NCI-H2227 treated with DMSO at 0.1 percent for 48 hours (cell line): ENCODE measurements around the gene XRN1.
"Not testable (repeated sequence)": the region's sequence is repeated elsewhere in the genome, so short reads cannot be mapped to it uniquely, and the experiment has no call there.

Experiments
- DNase-seq: peaks from one replicate; lab custom pipeline; 2025; lab: John Stamatoyannopoulos, UW

XRN1 gene

DNA sequence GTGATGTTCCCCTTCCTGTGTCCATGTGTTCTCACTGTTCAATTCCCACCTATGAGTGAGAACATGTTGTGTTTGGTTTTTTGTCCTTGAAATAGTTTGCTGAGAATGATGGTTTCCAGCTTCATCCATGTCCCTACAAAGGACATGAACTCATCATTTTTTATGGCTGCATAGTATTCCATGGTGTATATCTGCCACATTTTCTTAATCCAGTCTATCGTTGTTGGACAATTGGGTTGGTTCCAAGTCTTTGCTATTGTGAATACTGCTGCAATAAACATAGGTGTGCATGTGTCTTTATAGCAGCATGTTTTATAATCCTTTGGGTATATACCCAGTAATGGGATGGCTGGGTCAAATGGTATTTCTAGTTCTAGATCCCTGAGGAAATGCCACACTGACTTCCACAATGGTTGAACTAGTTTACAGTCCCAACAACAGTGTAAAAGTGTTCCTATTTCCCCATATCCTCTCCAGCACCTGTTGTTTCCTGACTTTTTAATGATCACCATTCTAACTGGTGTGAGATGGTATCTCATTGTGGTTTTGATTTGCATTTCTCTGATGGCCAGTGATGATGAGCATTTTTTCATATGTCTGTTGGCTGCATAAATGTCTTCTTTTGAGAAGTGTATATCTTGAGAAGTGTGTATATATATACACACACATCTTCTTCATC lies 123.4 kb downstream of the XRN1 start:
- not testable (repeated sequence) for DNase-seq

DNA sequence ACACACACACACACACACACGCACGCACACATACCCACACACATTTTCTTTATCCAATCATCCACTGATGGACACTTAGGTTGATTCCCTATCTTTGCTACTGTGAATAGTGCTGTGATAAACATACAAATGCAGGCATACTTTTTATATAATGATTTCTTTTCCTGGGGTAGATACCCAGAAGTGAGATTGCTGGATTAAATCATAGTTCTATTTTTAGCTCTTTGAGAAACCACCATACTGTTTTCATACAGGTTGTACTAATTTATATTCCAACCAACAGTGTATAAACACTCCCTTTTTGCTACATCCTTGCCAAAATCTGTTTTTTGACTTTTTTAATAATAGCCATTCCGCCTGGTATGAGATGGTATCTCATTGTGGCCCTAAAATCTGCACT lies 127.9 kb downstream of the XRN1 start:
- DNase-seq, result no peak

DNA sequence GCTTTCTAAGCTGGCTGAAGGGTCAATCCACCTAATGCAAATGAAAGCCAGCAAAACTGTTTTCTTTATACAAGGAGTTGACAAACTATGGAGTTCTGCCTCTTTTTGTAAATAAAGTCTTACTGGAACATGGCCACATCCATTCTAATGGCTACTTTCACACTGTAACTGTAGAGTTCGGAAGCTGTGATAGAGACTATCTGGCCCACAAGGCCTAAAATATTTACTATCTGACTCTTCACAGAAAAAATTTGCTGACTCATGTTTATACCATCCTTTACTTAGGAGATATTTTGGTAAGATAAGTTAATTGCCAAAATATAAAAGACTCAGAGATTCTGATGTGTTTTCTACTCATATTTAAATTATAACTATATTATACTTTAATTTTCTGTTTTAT lies 128.7 kb downstream of the XRN1 start:
- DNase-seq, result no peak

DNA sequence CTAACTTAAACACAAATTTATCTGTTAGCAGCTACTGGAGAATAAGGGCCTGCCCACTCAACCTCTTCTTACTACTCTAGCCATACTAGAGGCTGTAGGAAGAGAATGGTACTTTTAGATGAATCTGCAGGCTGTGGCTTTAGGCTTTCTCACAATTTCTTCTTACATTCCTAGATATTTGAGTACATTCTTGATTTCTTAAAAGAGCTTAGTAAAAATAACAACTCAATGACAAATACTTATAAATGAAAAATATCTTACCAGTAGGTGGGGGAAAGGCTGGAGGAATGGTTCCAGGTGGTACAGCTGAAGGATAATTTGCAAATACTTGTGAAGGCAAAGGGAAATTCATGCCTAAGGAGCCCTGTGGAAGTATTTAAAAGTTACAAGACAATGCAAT lies 129.5 kb downstream of the XRN1 start:
- DNase-seq, result no peak

DNA sequence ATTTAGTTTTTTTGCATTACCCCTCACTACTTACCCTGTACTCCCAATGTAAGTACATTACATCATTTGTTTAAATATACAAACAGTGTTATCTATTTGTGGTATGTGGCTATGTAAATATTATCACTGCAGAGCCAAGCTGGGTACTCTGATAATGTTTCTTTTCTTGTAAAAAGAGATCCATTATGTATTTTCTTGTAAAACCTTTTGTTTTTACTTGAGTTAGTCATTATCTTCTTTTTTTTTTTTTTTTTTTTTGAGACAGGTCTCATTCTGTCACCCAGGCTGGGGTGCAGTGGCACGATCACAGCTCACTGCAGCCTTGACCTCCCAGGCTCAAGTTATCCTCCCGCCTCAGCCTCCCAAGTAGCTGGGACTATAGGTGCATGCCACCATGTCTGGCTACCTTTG lies 131.9 kb downstream of the XRN1 start:
- not testable (repeated sequence) for DNase-seq

DNA sequence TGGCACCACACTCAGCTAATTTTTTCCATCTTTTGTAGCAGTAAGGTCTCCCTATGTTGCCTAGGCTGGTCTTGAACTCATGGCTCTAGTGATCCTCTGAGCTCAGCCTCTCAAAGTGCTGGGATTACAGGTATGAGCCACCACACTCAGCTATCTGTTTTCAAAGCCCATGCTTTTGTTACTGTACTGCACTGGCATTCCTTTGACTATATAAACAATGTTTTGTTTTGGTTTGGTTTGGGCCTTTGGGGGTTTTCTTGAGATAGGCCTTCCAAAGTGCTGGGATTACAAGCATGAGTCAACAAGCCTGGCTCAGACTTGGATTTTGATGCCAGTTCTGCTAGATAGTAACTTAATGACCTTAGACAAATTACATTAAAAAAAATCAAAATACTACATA lies 132.8 kb downstream of the XRN1 start:
- DNase-seq, result no peak

DNA sequence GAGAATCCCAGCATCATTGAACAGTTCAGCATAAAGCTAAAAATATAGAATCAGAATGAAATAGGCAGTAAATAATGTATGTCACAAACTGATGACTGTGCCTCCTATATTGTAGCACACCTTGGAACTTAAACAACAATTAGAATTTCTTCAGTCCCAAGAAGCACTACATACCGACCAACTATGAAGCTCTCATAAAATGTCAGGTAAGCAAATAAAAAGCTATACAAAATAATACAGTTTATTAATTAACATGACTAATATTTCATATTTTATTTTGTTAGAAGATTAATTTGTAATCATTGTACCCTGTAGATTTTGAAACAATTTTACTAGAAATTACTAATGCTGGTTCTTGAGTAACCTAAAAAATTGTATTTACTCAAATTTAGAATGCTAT lies 137.4 kb downstream of the XRN1 start:
- no peak for DNase-seq

DNA sequence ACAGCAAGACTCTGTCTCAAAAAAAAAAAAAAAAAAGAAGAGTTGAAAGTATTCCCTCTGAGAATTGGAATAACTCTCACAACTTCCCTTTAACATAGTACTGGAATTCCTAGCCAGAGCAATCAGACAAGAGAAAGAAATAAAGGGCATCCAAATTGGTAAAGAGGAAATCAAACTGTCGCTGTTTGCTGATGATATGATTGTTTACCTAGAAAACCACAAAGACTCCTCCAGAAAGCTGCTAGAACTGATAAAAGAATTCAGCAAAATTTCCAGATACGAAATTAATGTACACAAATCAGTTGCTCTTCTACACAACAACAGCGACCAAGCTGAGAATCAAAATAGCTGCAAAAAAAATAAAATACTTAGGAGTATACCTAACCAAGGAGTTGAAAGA lies 145.0 kb downstream of the XRN1 start:
- DNase-seq, result not testable (repeated sequence)

DNA sequence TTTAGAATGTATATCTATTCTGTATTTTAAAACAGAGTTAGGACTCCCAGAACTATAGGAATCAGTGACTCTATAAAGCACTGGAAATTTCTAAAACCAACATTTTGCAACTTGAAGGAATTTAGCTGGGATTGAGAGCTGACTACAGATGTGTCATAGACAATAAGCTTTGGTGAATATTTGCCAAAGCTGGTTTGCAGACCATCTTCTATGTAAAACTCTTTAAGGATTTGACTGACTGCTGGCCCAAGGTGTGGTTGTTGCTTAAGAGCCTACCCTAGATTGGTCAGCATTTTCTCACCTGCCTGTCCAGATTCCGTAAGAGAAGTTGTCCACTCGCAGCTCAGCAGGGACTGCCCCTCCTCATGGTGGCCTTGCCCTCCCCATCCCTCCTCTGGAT lies 149.2 kb downstream of the XRN1 start:
- no peak for DNase-seq

DNA sequence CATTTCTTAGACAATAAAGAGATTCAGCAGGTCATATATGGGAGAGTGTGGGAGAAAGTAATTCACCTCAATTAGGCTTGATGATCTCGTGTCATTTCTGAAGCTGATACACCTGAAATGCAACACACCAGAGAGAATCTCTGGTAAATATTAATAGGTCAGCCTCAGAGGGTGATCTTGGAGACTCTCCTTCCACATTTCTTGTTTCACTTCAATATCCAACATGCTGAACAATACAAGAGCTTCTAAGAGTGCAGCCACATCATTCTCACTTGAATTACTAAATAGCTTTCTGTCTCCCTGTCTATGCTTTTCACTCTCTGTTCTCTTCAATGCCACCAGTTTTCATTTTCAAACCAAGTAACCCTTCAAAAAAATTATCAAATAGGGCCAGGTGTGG lies 151.3 kb downstream of the XRN1 start:
- DNase-seq, result no peak

DNA sequence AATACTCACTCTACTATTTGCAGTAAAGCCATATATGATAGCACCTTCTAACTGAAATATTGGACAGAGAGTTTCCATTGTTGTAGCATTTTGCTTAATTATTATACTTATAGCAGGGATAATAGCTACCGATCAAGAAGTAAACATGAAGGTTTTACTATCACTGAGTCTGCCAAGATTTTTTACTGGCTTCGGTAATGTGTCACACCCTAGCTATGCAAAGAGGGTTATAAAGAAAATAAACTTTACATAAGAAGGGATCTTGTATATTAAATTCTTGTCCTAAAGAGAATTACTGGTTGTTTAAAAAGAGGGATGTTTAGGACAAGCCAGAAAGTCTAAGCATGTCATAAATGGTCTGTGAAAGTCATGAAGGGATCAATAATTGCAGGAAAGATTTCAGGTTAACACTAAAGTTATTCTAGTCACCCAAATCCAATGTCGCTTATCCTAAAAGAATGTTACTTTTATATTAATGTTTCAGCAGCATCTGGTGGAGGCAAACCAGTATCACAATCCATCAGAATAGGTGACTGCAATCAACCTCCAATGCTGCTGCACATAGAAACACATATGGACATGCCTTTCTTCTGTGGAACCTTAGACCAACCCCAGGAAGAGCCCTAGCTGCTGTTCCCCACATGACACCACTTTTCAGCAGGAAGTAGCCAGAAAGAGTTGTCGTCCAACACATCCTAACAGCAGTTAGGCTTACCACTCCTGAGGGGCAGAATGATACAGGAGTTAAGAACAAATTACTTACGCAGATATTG lies 159.8 kb downstream of the XRN1 start:
- no peak for DNase-seq

DNA sequence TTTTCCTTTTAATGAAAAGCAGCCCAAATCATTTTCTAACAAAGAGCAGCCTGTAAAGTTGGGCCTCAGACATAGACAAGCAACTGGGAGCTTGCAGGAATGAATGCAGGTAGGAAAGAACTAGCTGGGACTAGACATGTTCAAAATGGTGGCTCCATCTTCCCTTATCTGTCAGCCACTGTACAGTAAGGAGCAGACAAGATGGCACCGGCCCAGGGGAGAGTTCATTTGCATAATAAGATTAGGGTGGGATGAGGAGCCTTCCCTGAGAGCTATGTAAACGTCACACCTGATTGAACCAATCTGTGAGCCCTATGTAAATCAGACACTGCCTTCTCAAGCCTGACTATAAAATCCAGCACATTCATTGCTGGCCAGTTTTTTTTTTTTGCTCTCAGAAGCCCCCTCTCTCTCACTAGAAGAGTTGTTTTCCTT lies 162.7 kb downstream of the XRN1 start:
- DNase-seq, result peak; percentile 3

DNA sequence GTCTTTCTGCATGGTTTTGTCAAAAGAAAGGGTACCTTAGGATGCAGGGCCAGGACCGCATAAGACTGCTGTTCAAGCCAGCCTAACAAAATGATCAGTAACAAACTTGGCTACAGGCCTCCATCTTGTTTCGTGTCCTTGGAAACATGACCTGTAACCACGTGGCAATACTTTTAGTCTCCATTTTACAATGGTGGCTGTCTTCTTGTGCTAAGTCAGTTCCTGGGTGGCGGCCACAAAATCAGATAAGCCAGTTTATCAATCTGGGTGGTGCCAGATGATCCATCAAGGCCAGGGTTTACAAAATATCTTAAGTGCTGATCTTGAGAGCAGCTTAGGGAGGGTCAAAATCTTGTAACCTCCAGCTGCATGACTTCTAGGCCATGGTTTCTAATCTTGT lies 165.3 kb downstream of the XRN1 start:
- DNase-seq, result no peak

DNA sequence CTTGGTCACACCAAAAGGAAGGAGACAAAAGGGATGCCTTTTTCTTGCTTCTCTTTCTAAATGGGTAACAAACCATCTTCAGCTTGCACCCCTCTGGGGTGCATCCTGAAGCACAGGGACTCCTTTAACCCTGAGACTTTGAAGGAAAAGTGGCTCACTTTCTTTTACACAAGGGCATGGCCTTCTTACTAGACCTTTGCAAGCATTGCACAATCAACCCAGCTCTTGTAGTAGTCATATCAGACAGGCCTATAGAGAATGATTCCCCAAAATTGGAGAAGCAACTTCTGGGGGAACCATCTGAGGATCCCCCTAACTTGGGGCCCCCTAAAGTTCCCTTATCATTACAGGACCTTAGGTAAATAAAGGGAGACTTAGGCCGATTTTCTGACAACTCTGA lies 166.4 kb downstream of the XRN1 start:
- DNase-seq, result no peak

DNA sequence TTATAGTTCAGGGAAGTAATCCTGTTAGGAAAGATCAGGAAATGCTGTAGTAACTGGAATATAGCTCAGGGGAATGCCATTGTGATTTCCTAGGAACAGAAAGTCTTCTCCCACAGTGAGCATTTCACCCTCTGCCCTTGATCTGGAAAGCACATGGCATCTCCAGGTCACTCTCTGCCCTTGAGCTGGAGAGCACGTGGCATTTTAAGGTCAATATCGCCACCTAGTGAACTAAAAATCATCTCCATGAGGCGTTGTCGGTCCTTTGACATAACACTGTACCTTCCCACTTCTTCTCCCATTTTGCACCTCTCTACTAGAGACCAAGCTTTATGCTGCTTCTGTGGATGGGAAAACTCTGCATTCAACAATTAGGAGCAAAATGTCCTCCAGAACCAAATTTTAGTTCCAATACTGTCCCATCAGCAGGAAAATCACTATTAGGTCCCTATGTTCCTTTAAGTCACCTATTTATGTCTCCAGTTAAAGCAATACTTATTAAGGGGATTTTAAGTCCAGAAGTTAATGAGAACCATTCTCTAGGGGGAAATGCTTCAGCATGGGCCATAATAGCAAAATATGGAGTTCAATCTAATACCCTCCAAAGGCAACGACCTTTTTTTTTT lies 167.8 kb downstream of the XRN1 start:
- DNase-seq, result peak; percentile 25

DNA sequence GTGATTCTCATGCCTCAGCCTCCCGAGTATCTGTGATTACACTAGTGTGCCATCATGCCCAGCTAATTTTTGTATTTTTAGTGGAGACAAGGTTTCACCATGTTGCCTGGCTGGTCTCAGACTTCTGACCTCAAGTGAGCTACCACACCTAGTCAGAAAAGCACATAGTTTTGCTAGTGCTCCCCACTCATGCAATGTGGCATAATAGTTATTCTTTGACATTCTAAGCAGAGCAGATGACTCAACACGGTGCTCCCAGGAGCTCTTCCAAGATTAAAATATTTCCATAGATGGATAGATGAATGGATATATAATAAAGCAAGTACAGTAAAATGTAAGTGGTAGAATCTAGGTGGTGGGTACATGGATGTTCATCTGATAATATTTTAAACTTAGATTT lies 169.4 kb downstream of the XRN1 start:
- no peak for DNase-seq

DNA sequence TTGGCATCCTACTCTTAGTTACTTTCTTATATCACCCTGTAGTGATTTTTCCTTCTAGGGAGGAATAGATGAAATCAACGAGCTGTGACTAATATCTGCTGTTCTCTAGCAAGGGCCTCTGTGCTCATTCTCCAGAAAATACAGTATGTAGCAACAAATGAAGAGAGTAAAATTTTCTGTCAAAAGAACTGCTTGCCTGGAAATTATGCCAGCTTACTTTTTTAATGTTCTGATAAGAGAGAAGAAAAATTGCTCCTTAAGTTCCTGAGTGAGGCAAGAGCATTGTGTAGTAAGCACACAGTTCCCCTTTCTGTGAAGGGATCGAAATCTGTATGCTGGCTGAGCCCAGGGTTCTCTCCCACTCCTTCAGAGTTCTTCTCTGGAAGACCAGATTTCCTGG lies 171.1 kb downstream of the XRN1 start:
- DNase-seq, result no peak

DNA sequence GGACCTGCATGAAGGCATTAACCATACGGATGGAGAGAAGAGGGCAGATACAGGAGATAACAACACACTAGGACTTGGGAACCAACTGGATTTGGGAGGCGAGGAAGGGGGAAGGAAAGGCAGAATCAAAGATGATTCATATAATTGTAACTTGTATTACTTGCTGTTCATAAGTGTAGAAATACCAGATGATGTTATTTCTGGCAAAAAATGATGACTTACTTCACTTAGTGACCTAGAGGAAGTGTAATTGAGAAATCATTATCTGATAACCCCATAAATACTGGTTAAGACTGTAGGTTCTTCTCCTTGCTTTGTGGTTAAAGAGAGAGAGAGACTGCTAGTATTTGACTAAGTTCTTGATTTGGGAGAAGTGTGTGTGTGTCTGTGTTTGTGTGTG lies 172.0 kb downstream of the XRN1 start:
- no peak for DNase-seq

DNA sequence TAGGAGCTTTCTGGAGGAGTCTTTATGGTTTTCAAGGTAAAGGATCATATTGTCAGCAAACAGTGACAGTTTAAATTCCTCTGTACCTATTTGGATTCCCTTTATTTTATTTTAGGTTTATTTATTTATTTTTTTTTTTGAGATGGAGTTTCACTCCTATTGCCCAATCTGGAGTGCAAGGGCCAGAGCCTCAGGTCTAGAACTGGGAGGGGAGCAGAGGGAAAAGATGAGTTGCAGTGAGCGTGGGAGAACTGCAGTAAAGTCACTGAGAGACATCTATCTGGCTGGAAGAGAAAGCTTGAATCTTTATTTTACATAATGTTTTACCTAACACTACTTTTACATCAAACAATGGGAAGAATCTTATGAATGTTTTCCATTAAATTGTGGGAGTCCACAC lies 172.9 kb downstream of the XRN1 start:
- no peak for DNase-seq

DNA sequence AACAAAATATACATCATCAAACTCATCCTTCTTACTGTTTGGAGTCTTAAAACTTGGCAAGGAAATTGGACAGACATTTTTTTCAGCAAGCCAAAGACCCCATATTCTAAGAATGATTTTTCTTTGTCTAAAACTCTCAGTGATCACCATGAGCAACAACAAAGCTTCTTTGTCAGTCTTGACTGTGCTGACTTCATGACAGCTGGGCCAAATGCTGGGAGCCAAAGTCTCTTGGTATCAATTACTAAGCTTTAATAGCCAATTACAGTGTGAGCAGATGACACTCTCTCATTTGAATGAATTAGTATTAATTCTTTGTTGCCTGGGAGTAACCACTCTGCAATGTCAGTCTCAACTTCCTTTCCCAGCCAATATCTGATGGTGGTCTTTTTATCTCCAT lies 174.3 kb downstream of the XRN1 start:
- DNase-seq, result no peak

DNA sequence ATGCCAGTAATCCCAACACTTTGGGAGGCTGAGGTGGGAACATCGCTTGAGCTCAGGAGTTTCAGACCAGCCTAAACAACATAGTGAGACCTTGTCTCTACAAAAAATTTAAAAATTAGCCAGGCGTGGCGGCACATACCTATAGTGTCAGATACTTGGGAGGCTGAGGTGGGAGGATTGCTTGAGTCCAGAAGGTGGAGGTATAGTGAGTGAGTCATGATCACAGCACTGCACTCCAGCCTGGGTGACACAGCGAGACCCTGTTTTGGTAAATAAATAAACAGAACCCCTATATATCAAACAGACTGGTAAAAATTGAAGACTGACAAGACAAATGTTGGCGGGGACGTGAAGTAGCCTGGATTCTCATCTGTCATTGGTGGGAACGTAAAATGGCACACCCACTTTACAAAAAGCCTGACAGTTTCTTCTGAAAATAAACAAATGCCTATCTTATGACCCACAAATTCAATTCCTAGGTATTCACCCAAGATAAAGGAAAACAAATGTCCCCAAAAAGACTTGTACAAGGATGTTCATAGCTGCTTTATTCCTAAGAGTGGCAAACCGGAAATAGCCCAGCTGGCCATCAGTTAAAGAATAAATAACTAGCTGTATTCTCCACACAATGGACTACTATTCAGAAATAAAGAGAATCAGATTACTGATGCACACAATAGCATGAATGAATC lies 175.5 kb downstream of the XRN1 start:
- no peak for DNase-seq

DNA sequence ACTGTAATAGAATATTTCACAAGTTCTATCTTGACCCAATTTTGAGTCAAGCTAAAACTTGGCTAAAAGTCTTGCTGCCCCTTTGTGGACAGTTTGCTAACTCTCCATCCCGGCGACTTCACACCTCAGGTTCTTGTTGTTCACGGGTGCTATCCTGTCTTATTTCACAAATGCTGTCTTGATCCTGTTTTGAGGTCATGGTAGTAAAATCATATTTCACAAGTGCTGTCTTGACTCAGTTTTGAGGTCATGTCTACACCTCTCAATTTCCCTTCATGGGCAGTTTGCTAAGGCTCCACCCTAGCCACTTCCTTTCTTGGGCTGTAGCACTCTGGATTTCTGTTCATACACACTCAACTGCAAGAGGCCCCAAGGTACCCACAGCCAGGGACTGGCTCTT lies 177.4 kb downstream of the XRN1 start:
- no peak for DNase-seq

DNA sequence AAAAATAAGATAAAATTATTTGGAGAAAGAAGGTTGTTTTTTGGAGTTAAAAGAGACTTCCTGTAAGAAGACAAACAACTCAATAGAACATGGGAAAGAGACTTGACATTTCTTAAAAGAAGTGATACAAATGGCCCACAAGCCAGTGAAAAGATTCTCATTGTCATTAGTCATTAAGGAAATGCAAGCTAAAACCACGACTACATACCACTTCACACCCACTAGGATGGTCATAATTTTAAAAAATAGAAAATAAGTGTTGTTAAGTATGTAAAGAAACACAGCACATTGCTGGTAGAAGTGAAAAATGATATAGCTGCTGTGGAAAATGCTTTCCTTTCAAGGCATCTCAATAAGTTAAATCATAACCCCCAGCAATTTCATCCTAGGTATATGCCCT lies 178.1 kb downstream of the XRN1 start:
- DNase-seq, result no peak
